Loucy (cell line): Measurements from ENCODE around the gene FOXJ3.

ENCODE experiments used
- H2AFZ ChIP-seq: fragments of 200-600 bp; sonication (generic); 2 replicates; pipeline ENCODE4 v1.6.0; 2016; ENCODE audit warnings: antibody characterized with exemption, mild to moderate bottlenecking, low read length, moderate library complexity
- H3F3A ChIP-seq: fragments of 200-600 bp; 2 replicates; pipeline ENCODE4 v1.6.0; 2016; ENCODE audit warnings: antibody characterized with exemption, low read depth, mild to moderate bottlenecking
- H3K27me3 ChIP-seq: fragments of 200-600 bp; sonication (generic); 2 replicates; pipeline ENCODE4 v1.6.1; 2014; ENCODE audit warnings: low read length, mild to moderate bottlenecking; ENCODE audit not compliant: insufficient read depth, poor library complexity, severe bottlenecking
- H3K36me3 ChIP-seq: fragments of 200-600 bp; sonication (generic); 2 replicates; pipeline ENCODE4 v1.6.1; 2016; ENCODE audit warnings: low read length; ENCODE audit not compliant: insufficient read depth
- H3K4me1 ChIP-seq: fragments of 200-600 bp; sonication (generic); 2 replicates; pipeline ENCODE4 v1.5.1; 2014; ENCODE audit warnings: low read length, mild to moderate bottlenecking; ENCODE audit not compliant: insufficient read depth, poor library complexity, severe bottlenecking
- H3K4me2 ChIP-seq: fragments of 200-600 bp; sonication (generic); 2 replicates; pipeline ENCODE4 v1.6.0; 2014; ENCODE audit warnings: antibody characterized with exemption, low read length, low read depth, mild to moderate bottlenecking; ENCODE audit not compliant: poor library complexity, severe bottlenecking
- H3K4me3 ChIP-seq: fragments of 200-600 bp; sonication (generic); 2 replicates; pipeline ENCODE4 v1.5.1; 2014; ENCODE audit warnings: low read length, mild to moderate bottlenecking, mixed read lengths; ENCODE audit not compliant: poor library complexity, severe bottlenecking
- H3K79me2 ChIP-seq: fragments of 200-600 bp; sonication (generic); 2 replicates; pipeline ENCODE4 v1.6.1; 2014; ENCODE audit warnings: low read length; ENCODE audit not compliant: insufficient read depth
- H3K9ac ChIP-seq: fragments of 200-600 bp; sonication (generic); 2 replicates; pipeline ENCODE4 v1.6.0; 2014; ENCODE audit warnings: mild to moderate bottlenecking, low read depth, low read length, moderate library complexity; ENCODE audit not compliant: poor library complexity, severe bottlenecking
- H3K9me2 ChIP-seq: fragments of 200-600 bp; sonication (generic); replicated peaks from 2 replicates; pipeline ENCODE4 v1.6.1; 2016; ENCODE audit warnings: low read depth, low read length, mixed read lengths
- H3K9me3 ChIP-seq: fragments of 200-600 bp; sonication (generic); 2 replicates; pipeline ENCODE4 v1.6.1; 2014; ENCODE audit warnings: mild to moderate bottlenecking, antibody characterized with exemption, low read length, low read depth; ENCODE audit not compliant: insufficient read depth
- H4K20me1 ChIP-seq: fragments of 200-600 bp; sonication (generic); 2 replicates; pipeline ENCODE4 v1.6.0; 2014; ENCODE audit warnings: antibody characterized with exemption, low read length, mild to moderate bottlenecking; ENCODE audit not compliant: insufficient read depth, poor library complexity, severe bottlenecking
- CTCF ChIP-seq: fragments of 200-600 bp; sonication (generic); conservative IDR thresholded peaks from 2 replicates; pipeline ENCODE4 v1.5.1; 2014; ENCODE audit warnings: mild to moderate bottlenecking, antibody characterized with exemption, low read length
- EZH2phosphoT487 ChIP-seq: fragments of 200-600 bp; IDR thresholded peaks from 2 replicates; pipeline ENCODE4 v1.6.1; 2018; ENCODE audit warnings: antibody characterized with exemption, mild to moderate bottlenecking, moderate library complexity, borderline replicate concordance

FOXJ3 gene

GRCh38 chr1:42140191-42140590 lies 194.8 kb downstream of the FOXJ3 start:
- Histone ChIP-seq H4K20me1 (no peaks in the 10 kb centered on the region), H3K4me3 (no peak overlapping the region), H3K4me1 (peaks cover 14% of the 10 kb centered on the region), H3K36me3 (no peaks in the 10 kb centered on the region), H3K9ac (no peak overlapping the region), H3K9me2 (no peaks in the 10 kb centered on the region), H3K27me3 (no peaks in the 10 kb centered on the region), H3K79me2 (no peaks in the 10 kb centered on the region), H3K9me3 (no peaks in the 10 kb centered on the region), H2AFZ (no peak overlapping the region), H3F3A (no peaks in the 10 kb centered on the region), H3K4me2 (no peak overlapping the region)
- no peak for TF ChIP-seq EZH2phosphoT487
- no peak for TF ChIP-seq CTCF

GRCh38 chr1:42139444-42139843 lies 195.6 kb downstream of the FOXJ3 start:
- Histone ChIP-seq H2AFZ (no peak overlapping the region), H4K20me1 (no peaks in the 10 kb centered on the region), H3K79me2 (no peaks in the 10 kb centered on the region), H3K4me3 (no peak overlapping the region), H3K27me3 (no peaks in the 10 kb centered on the region), H3K4me1 (peaks cover 10% of the 10 kb centered on the region), H3K36me3 (no peaks in the 10 kb centered on the region), H3F3A (no peaks in the 10 kb centered on the region), H3K4me2 (no peak overlapping the region), H3K9me2 (no peaks in the 10 kb centered on the region), H3K9ac (no peak overlapping the region), H3K9me3 (no peaks in the 10 kb centered on the region)
- TF ChIP-seq EZH2phosphoT487 (no peak), CTCF (no peak)

- Histone ChIP-seq H3K9me2 (no peaks in the 10 kb centered on the region), H4K20me1 (no peaks in the 10 kb centered on the region), H3K9ac (no peak overlapping the region), H3K9me3 (no peaks in the 10 kb centered on the region), H3K36me3 (no peaks in the 10 kb centered on the region), H3K79me2 (no peaks in the 10 kb centered on the region), H3F3A (no peaks in the 10 kb centered on the region), H3K4me3 (no peak overlapping the region), H3K4me2 (no peak overlapping the region), H3K4me1 (peaks cover 7% of the 10 kb centered on the region), H3K27me3 (no peaks in the 10 kb centered on the region), H2AFZ (no peak overlapping the region)
- TF ChIP-seq EZH2phosphoT487 = no peak
- TF ChIP-seq CTCF = no peak
These were observed 196.4 kb downstream of the FOXJ3 start for GRCh38 chr1:42138586-42138985.
